AG04449 (cell line): ENCODE data around the gene WDR82.

Experiments
- CTCF ChIA-PET: fragments of 350-600 bp; formaldehyde crosslinking; extraction: SDS; loops from one replicate; lab custom pipeline; 2021; ENCODE audit warnings: antibody characterized with exemption; lab: Yijun Ruan, JAX
- POLR2A ChIA-PET: fragments of 400-600, 350-600 bp; formaldehyde crosslinking; extraction: SDS; loops from one replicate; lab custom pipeline; 2020; ENCODE audit warnings: antibody characterized with exemption, inconsistent platforms; lab: Yijun Ruan, JAX
- DNase-seq: peaks from one replicate; pipeline ENCODE4 v3.0.0-alpha.2; 2010; ENCODE audit warnings: low read depth, low spot score
- H3K4me3 ChIP-seq: 2 replicates; pipeline ENCODE4 v1.5.1; 2011; ENCODE audit warnings: low read depth, mild to moderate bottlenecking, control low read depth, low read length
- TF ChIP-seq, protein P1 (sequence below): IDR thresholded peaks from one replicate; pipeline ENCODE4 v1.5.1; 2011; ENCODE audit warnings: mild to moderate bottlenecking, moderate library complexity, low read length, control low read depth, inconsistent platforms; ENCODE audit not compliant: insufficient read depth; ENCODE audit errors: missing control alignments

Gene WDR82

DNA sequence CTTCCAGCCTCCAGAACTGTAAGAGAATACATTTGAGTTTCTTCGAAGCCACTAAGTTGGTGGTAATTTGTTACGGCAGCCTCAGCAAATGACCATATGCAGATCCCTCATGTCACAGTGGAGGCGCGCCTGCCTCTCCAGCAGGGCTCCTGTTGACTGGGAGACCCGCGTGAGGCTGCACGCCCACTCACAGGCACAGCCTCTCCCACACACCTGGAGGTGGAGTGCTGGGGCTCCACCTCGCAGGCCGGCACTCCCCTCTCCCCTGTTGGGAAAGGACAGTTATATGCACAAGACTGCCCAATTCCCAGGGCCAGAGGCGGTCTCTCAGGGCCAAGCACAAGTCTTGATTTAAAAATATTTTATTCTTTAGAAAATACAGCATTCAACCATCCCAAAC, 50.2 kb downstream of the WDR82 start:
- TF ChIP-seq, protein P1, sequence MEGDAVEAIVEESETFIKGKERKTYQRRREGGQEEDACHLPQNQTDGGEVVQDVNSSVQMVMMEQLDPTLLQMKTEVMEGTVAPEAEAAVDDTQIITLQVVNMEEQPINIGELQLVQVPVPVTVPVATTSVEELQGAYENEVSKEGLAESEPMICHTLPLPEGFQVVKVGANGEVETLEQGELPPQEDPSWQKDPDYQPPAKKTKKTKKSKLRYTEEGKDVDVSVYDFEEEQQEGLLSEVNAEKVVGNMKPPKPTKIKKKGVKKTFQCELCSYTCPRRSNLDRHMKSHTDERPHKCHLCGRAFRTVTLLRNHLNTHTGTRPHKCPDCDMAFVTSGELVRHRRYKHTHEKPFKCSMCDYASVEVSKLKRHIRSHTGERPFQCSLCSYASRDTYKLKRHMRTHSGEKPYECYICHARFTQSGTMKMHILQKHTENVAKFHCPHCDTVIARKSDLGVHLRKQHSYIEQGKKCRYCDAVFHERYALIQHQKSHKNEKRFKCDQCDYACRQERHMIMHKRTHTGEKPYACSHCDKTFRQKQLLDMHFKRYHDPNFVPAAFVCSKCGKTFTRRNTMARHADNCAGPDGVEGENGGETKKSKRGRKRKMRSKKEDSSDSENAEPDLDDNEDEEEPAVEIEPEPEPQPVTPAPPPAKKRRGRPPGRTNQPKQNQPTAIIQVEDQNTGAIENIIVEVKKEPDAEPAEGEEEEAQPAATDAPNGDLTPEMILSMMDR: no peak
- POLR2A ChIA-PET: no interaction called here
- no peak overlapping the region for H3K4me3 ChIP-seq
- no peak for DNase-seq
- CTCF ChIA-PET: interaction anchor here (5.1 to 14.4 kb wide), 2 partner anchors 10 to 111 kb away, joined by 50 to 336 read pairs; partner anchors contain the start of gene TLR9

GRCh38 chr3:52227766-52228165, 50.7 kb downstream of the WDR82 start:
- TF ChIP-seq, protein P1: no peak
- ChIA-PET CTCF (interaction anchor here (0.8 to 1.8 kb wide), 4 partner anchors 10 to 111 kb away, joined by 3 to 12 read pairs (median 4); no protein-coding TSS in a partner anchor), POLR2A (no interaction called here)
- no peak overlapping the region for H3K4me3 ChIP-seq
- DNase-seq: no peak

DNA sequence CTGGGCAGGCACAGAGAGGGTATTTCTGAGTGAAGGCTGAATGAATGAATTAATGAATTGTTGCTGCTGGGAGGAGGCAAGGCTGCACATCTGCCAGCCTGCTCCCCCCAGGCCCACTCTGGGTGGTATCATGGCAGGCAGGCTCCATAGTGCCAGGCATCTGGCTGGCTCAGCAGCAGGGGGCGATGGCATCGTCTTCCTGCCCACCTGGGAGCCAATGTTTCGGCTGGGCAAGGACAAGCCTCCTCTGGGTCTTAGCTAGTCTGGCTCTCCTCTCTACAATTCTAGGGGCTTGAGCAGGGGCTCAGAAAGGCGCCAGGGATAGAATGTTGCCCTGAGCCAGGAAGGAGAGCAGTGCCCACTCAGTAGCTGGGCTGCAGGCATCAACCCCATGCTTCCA, 51.3 kb downstream of the WDR82 start:
- no peak overlapping the region for H3K4me3 ChIP-seq
- POLR2A ChIA-PET: no interaction called here
- no peak for DNase-seq
- TF ChIP-seq, protein P1: no peak
- CTCF ChIA-PET: interaction anchor here (0.8 to 1.8 kb wide), 5 partner anchors 9 to 112 kb away, joined by 3 to 12 read pairs (median 4); no protein-coding TSS in a partner anchor

- DNase-seq: no peak
- CTCF ChIA-PET: interaction anchor here (1.1 to 17.4 kb wide), 6 partner anchors 9 to 222 kb away, joined by 3 to 389 read pairs (median 10); partner anchors contain the start of gene TWF2
- TF ChIP-seq, protein P1: no peak
- POLR2A ChIA-PET: no interaction called here
- H3K4me3 ChIP-seq: no peak overlapping the region
Measured at GRCh38 chr3:52226229-52226817, 52.1 kb downstream of the WDR82 start.

- TF ChIP-seq, protein P1: no peak
- no peak for DNase-seq
- POLR2A ChIA-PET: no interaction called here
- no peak within 1 kb of the TSS for H3K4me3 ChIP-seq
- CTCF ChIA-PET: interaction anchor here (1.1 to 17.4 kb wide), 6 partner anchors 9 to 223 kb away, joined by 3 to 389 read pairs (median 114); partner anchors contain the start of gene TWF2
Measured at GRCh38 chr3:52225452-52226228, 52.8 kb downstream of the WDR82 start, which contains the start of gene TLR9. Gene TLR9 (minus strand): TSS chr3:52225645. CDS start chr3:52225529, 116 bp downstream.
